K562 (cell line): ENCODE measurements around the gene SND1. TPM values are rescaled to one million over a fixed set of nuclear protein-coding genes. Genes with fewer than 3 reads are reported as not detected.
"Not testable (repeated sequence)": the region's sequence is repeated elsewhere in the genome, so short reads cannot be mapped to it uniquely, and the experiment has no call there.

ENCODE experiments used
- ATAC-seq: fragments of 200-7000 bp; cut with Tn5 transposase; 3 replicates; pipeline ENCODE4 v1.9.1; 2020; ENCODE audit warnings: moderate library complexity
- BruUV-seq: library from RNA; stranded (reverse); fragments of 400-500 nt; replicated peaks from 2 replicates; lab custom pipeline; 2021; lab: Mats Ljungman, UMichigan
- CTCF ChIA-PET: fragments of 300-600 bp; formaldehyde crosslinking; extraction: SDS; loops from one replicate; lab custom pipeline; 2021; ENCODE audit warnings: low intra/inter-chr PET ratio; lab: Yijun Ruan, JAX
- POLR2A ChIA-PET: fragments of 300-600, 350-650 bp; sonication (Branson Sonifier 250); formaldehyde crosslinking; extraction: SDS; loops from one replicate; lab custom pipeline; 2021; ENCODE audit warnings: antibody characterized with exemption, inconsistent platforms; lab: Yijun Ruan, JAX
- DNase-seq, 4 experiments: peaks; one replicate each; pipeline versions ENCODE4 v3.0.0 to v3.0.0-alpha.2; 2011 to 2018; ENCODE audit warnings: low spot score in 3 of 4, mixed read lengths in 3 of 4; ENCODE audit errors: extremely low read depth in 1 of 4
- FAIRE-seq: peaks from 2 replicates; lab custom pipeline; 2011; peaks lifted over from hg19 to GRCh38; lab: Jason Lieb, UNC
- H2AFZ ChIP-seq: 2 replicates; pipeline ENCODE4 v1.6.0; 2011; ENCODE audit warnings: low read depth, low read length, control low read depth, inconsistent platforms
- H3K27ac ChIP-seq: fragments of 200-600 bp; 3 replicates; pipeline ENCODE4 v1.8.0; 2011; ENCODE audit warnings: low read depth, mild to moderate bottlenecking, control low read depth, inconsistent platforms, low read length, moderate library complexity, mixed read lengths; ENCODE audit errors: extremely low read depth
- H3K27me3 ChIP-seq, 2 experiments: fragments of 300-600 bp in 1 of 2; 2 replicates in 1 of 2; 3 replicates in 1 of 2; pipeline versions ENCODE4 v1.6.0 to v1.8.0; 2011; ENCODE audit warnings: inconsistent platforms in 2 of 2, low read length in 2 of 2, mild to moderate bottlenecking in 1 of 2, mixed read lengths in 1 of 2, moderate library complexity in 1 of 2; ENCODE audit not compliant: control insufficient read depth in 2 of 2, insufficient read depth in 2 of 2
- H3K36me3 ChIP-seq: fragments of 300-600 bp; 3 replicates; pipeline ENCODE4 v1.8.0; 2011; ENCODE audit warnings: mild to moderate bottlenecking, low read length, inconsistent platforms; ENCODE audit not compliant: control insufficient read depth, insufficient read depth
- H3K4me1 ChIP-seq, 2 experiments: fragments of 200-600 bp in 1 of 2; replicated peaks in 1 of 2; 2 replicates in 1 of 2; 3 replicates in 1 of 2; pipeline versions ENCODE4 v1.5.1 to v1.8.0; 2011; ENCODE audit warnings: inconsistent platforms in 2 of 2, low read length in 2 of 2, mild to moderate bottlenecking in 1 of 2, mixed read lengths in 1 of 2, moderate library complexity in 1 of 2; ENCODE audit not compliant: control insufficient read depth in 2 of 2, insufficient read depth in 2 of 2
- H3K4me2 ChIP-seq: 2 replicates; pipeline ENCODE4 v1.6.1; 2011; ENCODE audit warnings: low read length, control low read depth, inconsistent platforms, mixed read lengths; ENCODE audit not compliant: insufficient read depth
- H3K4me3 ChIP-seq: fragments of 200-600 bp; sonication (generic), shearing (Covaris generic); 2 replicates; pipeline ENCODE4 v1.5.1; 2016; ENCODE audit warnings: control low read depth, inconsistent platforms
- H3K79me2 ChIP-seq: fragments of 200-600 bp; 3 replicates; pipeline ENCODE4 v1.8.0; 2011; ENCODE audit warnings: low read length, inconsistent platforms; ENCODE audit not compliant: control insufficient read depth, insufficient read depth
- H3K9ac ChIP-seq, 2 experiments: 2 replicates each; pipeline versions ENCODE4 v1.6.0 to v1.6.1; 2011; ENCODE audit warnings: low read depth in 2 of 2, low read length in 2 of 2, control low read depth in 1 of 2, inconsistent platforms in 1 of 2, mild to moderate bottlenecking in 1 of 2, mixed read lengths in 1 of 2; ENCODE audit not compliant: insufficient read depth in 1 of 2
- H3K9me1 ChIP-seq: one replicate; pipeline ENCODE4 v1.6.0; 2011; ENCODE audit warnings: inconsistent platforms, mild to moderate bottlenecking, low read length, moderate library complexity; ENCODE audit not compliant: control insufficient read depth, insufficient read depth
- H3K9me3 ChIP-seq: replicated peaks from 2 replicates; pipeline ENCODE4 v1.5.1; 2011; ENCODE audit warnings: low read depth, low read length, inconsistent platforms; ENCODE audit not compliant: control insufficient read depth, insufficient read depth
- H4K20me1 ChIP-seq: replicated peaks from 2 replicates; pipeline ENCODE4 v1.6.1; 2011; ENCODE audit warnings: low read length, inconsistent platforms, mixed read lengths; ENCODE audit not compliant: control insufficient read depth, insufficient read depth
- CEBPB ChIP-seq: fragments of 450-650 bp; IDR thresholded peaks from 2 replicates; pipeline ENCODE4 v1.6.1; 2016; ENCODE audit warnings: missing genetic modification characterization, missing compliant biosample characterization
- CEBPG ChIP-seq, 3 experiments: fragments of 200-800 bp in 1 of 3; sonication (Bioruptor generic) in 1 of 3; sonication (generic) in 1 of 3; formaldehyde crosslinking in 1 of 3; IDR thresholded peaks in 2 of 3; conservative IDR thresholded peaks in 1 of 3; 2 replicates each; pipeline versions ENCODE4 v1.6.1 to v1.8.0; 2016 to 2022; ENCODE audit warnings: missing compliant biosample characterization in 2 of 3, missing genetic modification characterization in 2 of 3, mild to moderate bottlenecking in 1 of 3, missing genetic modification reagents in 1 of 3
- WGBS: fragments of 100-300 bp; shearing (Covaris generic); methylation state at CpG from one replicate; pipeline ENCODE4 v1.1.6; 2016; ENCODE audit warnings: low coverage, mixed read lengths; ENCODE audit not compliant: insufficient coverage; ENCODE audit errors: missing lambda C conversion rate; 5-methylcytosine and 5-hydroxymethylcytosine counted together
- in situ Hi-C: fragments of 300-500 bp; cut with MboI; formaldehyde crosslinking; loops from 4 replicates; pipeline ENCODE4 v1.15.0; 2018; ENCODE audit warnings: inconsistent platforms, mixed read lengths
- intact Hi-C: fragments of 100-400 bp; cut with micrococcal nuclease; formaldehyde crosslinking; loops from 2 replicates; pipeline ENCODE4 v1.14.2; 2022
- polyA plus RNA-seq, 8 experiments: library from polyadenylated mRNA; depleted of rRNA in 4 of 8; stranded (reverse) in 5 of 8; unstranded in 3 of 8; fragments of >200 nt; fragmentation: Nextera tagmentation in 2 of 8; fragmentation: Illumina TruSeq in 1 of 8; extraction: Ambion mirVana in 2 of 8; extraction: Trizol in 1 of 8; gene quantifications; 2 replicates each; pipeline versions ENCODE4 v1.2.1 to v1.2.3, GENCODE V29; 2011 to 2014; ENCODE audit warnings: inconsistent platforms in 1 of 8, missing spikeins in 1 of 8
- total RNA-seq, 7 experiments: library from RNA; depleted of rRNA in 6 of 7; stranded (reverse); fragments of >200 nt in 6 of 7; fragmentation: Illumina TruSeq in 2 of 7; extraction: Trizol in 2 of 7; gene quantifications; 2 replicates each; pipeline versions ENCODE4 v1.2.1 to v1.2.3, GENCODE V29; 2011 to 2021; ENCODE audit warnings: low replicate concordance in 1 of 7
- TF ChIP-seq, protein P1 (sequence below): fragments of 450-650 bp; IDR thresholded peaks from 2 replicates; pipeline ENCODE4 v1.6.1; 2016; ENCODE audit warnings: missing biosample characterization, missing genetic modification characterization

SND1 gene
- total and polyA plus RNA-seq, 9 of the 15 experiments (the other 6 are each of a cell fraction or from before 2014, with no cell fraction given): 46.5 to 307 (median 191) TPM

DNA sequence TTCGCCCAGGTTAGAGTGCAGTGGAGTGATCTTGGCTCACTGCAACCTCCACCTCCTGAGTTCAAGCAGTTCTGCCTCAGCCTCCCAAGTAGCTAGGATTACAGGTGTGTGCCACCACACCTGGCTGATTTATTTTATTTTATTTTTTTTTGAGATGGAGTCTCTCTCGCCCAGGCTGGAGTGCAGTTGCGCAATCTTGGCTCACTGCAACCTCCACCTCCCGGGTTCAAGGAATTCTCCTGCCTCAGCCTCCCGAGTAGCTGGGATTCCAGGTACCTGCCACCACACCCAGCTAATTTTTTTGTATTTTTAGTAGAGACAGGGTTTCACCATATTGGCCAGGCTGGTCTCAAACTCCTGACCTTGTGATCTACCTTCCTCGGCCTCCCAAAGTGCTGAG is 250.8 kb downstream of the SND1 start:
- H3K4me3 ChIP-seq, H3K4me2 ChIP-seq, H3K27me3 ChIP-seq, FAIRE-seq, H3K9ac ChIP-seq, DNase-seq, H3K9me3 ChIP-seq, POLR2A ChIA-PET, ATAC-seq, intact Hi-C loops, H2AFZ ChIP-seq, in situ Hi-C loops, H3K27ac ChIP-seq, BruUV-seq: not testable (repeated sequence)
- Histone ChIP-seq H3K36me3 (peaks cover 81% of the 10 kb centered on the region), H3K9me1 (peaks cover 14% of the 10 kb centered on the region), H3K4me1 (peaks cover 0 to 35% of the 10 kb centered on the region in 2 experiments; a peak in 3 of 5 replicates), H4K20me1 (peaks cover 19% of the 10 kb centered on the region), H3K79me2 (peaks cover 53% of the 10 kb centered on the region)
- CTCF ChIA-PET: interaction anchor here (0.6 kb wide), 1 partner anchor 29 kb away, joined by 3 read pairs; no protein-coding TSS in a partner anchor
- TF ChIP-seq CEBPG (CRISPR knock-in tag; IDR thresholded peaks at IDR 0.05) (peak; percentile 62; the same call in 1 of the 2 replicates), CEBPG (tag; conservative IDR thresholded peaks at IDR 0.05 in 1 of 2, IDR thresholded peaks at IDR 0.05 in 1 of 2) (peak; percentile 45 to 97; a peak in 2 of 4 replicates), CEBPB (tag) (peak; percentile 93)
- TF ChIP-seq, protein P1, sequence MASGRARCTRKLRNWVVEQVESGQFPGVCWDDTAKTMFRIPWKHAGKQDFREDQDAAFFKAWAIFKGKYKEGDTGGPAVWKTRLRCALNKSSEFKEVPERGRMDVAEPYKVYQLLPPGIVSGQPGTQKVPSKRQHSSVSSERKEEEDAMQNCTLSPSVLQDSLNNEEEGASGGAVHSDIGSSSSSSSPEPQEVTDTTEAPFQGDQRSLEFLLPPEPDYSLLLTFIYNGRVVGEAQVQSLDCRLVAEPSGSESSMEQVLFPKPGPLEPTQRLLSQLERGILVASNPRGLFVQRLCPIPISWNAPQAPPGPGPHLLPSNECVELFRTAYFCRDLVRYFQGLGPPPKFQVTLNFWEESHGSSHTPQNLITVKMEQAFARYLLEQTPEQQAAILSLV (tag): peak; percentile 52; the same call in 1 of the 2 replicates
- 98% methylated on average over 6 of the region's 6 CpGs for WGBS
